Jurkat, Clone E6-1 (cell line): ENCODE data around the gene CCDC182.

Experiments
- DNase-seq: peaks from one replicate; pipeline ENCODE4 v3.0.0-alpha.2; 2011; ENCODE audit warnings: low read depth, low spot score
- H3K4me3 ChIP-seq: 2 replicates; pipeline ENCODE4 v1.5.1; 2011; ENCODE audit warnings: mild to moderate bottlenecking, low read length, control low read depth, moderate library complexity

The CCDC182 gene

GRCh38 chr17:57706761-57707160 is 38.3 kb downstream of the CCDC182 start:
- DNase-seq: no peak
- no peak overlapping the region for H3K4me3 ChIP-seq

DNA sequence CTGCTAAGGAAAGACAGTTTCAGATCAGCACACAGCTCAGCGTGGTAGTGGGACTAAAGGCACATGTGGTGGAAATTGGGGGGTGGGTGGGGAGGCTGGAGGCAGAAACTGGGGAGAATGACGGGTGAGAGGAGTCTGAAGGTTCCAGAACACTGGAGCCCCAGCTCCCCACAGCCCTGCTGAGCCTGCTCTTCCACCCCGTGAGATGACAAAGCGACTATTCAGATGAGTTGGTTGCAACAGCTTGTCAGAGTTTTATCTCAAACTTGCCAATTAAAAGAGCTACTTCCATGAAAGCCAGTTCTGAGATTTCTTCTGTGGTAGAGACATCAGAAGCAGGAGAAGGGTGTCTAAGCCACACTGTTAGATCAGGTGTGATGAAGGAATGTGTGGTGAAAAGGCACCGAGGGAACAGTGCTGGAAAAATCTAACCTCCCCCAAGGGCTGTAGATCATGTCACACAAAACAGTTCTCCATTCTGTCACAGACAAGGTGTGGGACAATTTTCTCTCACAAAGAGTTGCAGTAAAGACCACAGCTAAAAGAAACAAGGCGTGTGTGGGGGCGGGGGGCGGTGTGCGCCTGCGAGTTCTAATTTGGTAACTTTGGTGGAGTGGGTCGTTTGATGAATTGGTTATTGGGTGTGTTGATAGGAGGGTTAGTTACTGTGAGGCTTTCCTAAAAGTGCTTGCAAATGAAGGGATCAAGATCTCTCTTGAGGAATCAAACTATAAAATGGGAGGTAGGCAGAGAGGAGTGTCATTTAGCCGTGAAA is 39.0 kb downstream of the CCDC182 start:
- DNase-seq: no peak
- H3K4me3 ChIP-seq: no peak overlapping the region

DNA sequence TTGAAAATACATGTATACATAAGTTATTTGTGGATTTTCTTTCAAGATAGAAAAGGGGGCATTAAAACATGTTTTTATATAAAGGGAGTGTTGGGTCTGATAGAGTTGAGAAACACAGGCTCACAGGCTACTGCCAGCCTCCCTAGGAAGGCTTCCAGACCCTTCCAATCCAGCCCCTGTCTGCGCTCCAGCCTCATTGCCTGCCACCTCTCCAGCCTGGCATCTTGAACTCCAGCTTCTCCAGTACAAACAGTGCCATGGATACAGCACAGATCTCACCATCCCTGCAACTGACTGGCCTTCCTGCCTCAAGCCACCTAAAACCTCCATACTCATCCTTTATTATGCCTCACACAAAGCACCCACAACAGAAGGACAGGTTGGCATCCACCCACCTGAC is 40.7 kb downstream of the CCDC182 start:
- no peak for DNase-seq
- no peak overlapping the region for H3K4me3 ChIP-seq

- DNase-seq: no peak
- H3K4me3 ChIP-seq: no peak overlapping the region
These were observed 41.8 kb downstream of the CCDC182 start for GRCh38 chr17:57703273-57703672.

- no peak for DNase-seq
- no peak overlapping the region for H3K4me3 ChIP-seq
These were observed 44.0 kb downstream of the CCDC182 start for GRCh38 chr17:57701124-57701523.

GRCh38 chr17:57699751-57700219 is 45.3 kb downstream of the CCDC182 start:
- no peak for DNase-seq
- H3K4me3 ChIP-seq: no peak overlapping the region

DNA sequence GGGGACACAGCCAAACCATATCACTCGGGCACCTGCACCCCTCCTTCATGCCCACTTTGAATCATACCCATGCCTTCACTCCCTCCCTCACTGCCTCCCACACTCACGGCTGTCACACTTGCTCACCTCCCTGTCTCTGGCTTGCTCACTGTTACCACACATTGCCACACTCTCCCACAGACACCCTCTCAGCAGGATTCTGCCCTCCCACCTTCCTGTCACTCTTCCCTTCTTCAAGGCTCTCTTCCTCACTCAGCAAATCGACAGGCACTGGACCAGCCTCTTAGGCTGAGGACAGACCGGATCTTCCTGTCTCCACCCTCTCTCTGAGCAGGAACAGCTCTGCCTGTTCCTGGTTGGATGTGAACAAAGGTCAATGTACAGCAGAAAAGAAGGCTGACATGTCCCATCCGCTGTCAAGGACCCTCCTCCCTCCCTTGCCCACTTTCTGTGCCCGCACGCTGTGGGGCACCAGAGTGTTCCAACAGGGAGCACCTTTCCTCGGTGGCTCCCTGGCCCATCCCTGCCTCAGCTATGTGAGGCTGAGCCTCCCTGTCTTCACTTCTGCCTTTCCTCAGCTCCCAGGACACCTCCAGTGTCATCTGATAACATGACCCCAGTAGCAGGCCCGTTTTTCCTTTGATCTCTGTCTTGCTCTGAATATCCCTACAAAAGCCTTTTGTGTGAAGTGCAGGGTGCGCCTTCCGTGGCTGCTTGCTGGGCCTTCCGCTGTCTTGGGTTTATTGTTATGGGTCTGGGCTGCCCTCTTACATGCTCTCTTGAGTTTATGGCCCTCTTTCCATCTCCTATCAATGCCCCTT is 47.0 kb downstream of the CCDC182 start:
- DNase-seq: no peak
- no peak overlapping the region for H3K4me3 ChIP-seq

GRCh38 chr17:57697197-57697596 is 47.9 kb downstream of the CCDC182 start:
- DNase-seq: no peak
- H3K4me3 ChIP-seq: no peak overlapping the region

GRCh38 chr17:57696050-57696449 is 49.0 kb downstream of the CCDC182 start:
- no peak for DNase-seq

More at GRCh38 chr17:57696050-57696449, 49.0 kb downstream of the CCDC182 start:
- no peak overlapping the region for H3K4me3 ChIP-seq
